H1 (cell line): ENCODE results near the gene R3HDM2. TPM values are rescaled to one million over a fixed set of nuclear protein-coding genes. Genes with fewer than 3 reads are reported as not detected.

Experiments
- CEBPB ChIP-seq: IDR thresholded peaks from 2 replicates; pipeline ENCODE4 v1.6.1; 2012; ENCODE audit warnings: low read depth, low read length
- CHD1 ChIP-seq: IDR thresholded peaks from 2 replicates; pipeline ENCODE4 v1.6.1; 2012; ENCODE audit warnings: low read depth, low read length, improper control_type of control experiment
- E2F6 ChIP-seq: IDR thresholded peaks from 2 replicates; pipeline ENCODE4 v1.6.1; 2012; ENCODE audit warnings: inconsistent platforms
- HDAC2 ChIP-seq, 2 experiments: fragments of 300-600 bp in 1 of 2; sonication (generic) in 1 of 2; IDR thresholded peaks; 2 replicates each; pipeline ENCODE4 v1.6.1; 2011 to 2012; ENCODE audit warnings: low read depth in 2 of 2, low read length in 2 of 2, mild to moderate bottlenecking in 2 of 2, moderate library complexity in 2 of 2, borderline replicate concordance in 1 of 2, inconsistent platforms in 1 of 2
- MAFK ChIP-seq: IDR thresholded peaks from 2 replicates; pipeline ENCODE4 v1.6.1; 2012; ENCODE audit warnings: low read depth, mild to moderate bottlenecking, improper control_type of control experiment, low read length
- RAD21 ChIP-seq, 2 experiments: IDR thresholded peaks in 1 of 2; conservative IDR thresholded peaks in 1 of 2; 2 replicates each; pipeline ENCODE4 v1.6.1; 2011; ENCODE audit warnings: low read depth in 2 of 2, low read length in 2 of 2, improper control_type of control experiment in 1 of 2, inconsistent platforms in 1 of 2, mild to moderate bottlenecking in 1 of 2, moderate library complexity in 1 of 2
- SP1 ChIP-seq: IDR thresholded peaks from 2 replicates; pipeline ENCODE4 v1.6.1; 2011; ENCODE audit warnings: low read depth, low read length
- TAF1 ChIP-seq: IDR thresholded peaks from 2 replicates; pipeline ENCODE4 v1.6.1; 2011; ENCODE audit warnings: mild to moderate bottlenecking, low read depth, low read length
- polyA plus RNA-seq, 7 experiments: library from polyadenylated mRNA; depleted of rRNA in 3 of 7; stranded (reverse) in 5 of 7; unstranded in 2 of 7; fragments of >200 nt in 5 of 7; fragments of 200-250 nt in 2 of 7; gene quantifications; 1 replicate in 5 of 7; 2 replicates in 1 of 7; 4 replicates in 1 of 7; pipeline versions ENCODE4 v1.2.1 to v1.2.3, GENCODE V29; 2011 to 2013; ENCODE audit warnings: missing spikeins in 2 of 7, mixed read lengths in 2 of 7
- total RNA-seq: library from RNA; stranded (reverse); fragmentation: NEBNext Ultra II Directional; extraction: Animal tissue kit (Norgen Biotek cat#: 25700); gene quantifications from 2 replicates; pipeline ENCODE4 v1.2.1, GENCODE V29; 2021

R3HDM2 gene
- total and polyA plus RNA-seq, 2 of the 8 experiments (the other 6 are each of a cell fraction or from before 2014, with no cell fraction given): 25.6 to 27.0 TPM

DNA sequence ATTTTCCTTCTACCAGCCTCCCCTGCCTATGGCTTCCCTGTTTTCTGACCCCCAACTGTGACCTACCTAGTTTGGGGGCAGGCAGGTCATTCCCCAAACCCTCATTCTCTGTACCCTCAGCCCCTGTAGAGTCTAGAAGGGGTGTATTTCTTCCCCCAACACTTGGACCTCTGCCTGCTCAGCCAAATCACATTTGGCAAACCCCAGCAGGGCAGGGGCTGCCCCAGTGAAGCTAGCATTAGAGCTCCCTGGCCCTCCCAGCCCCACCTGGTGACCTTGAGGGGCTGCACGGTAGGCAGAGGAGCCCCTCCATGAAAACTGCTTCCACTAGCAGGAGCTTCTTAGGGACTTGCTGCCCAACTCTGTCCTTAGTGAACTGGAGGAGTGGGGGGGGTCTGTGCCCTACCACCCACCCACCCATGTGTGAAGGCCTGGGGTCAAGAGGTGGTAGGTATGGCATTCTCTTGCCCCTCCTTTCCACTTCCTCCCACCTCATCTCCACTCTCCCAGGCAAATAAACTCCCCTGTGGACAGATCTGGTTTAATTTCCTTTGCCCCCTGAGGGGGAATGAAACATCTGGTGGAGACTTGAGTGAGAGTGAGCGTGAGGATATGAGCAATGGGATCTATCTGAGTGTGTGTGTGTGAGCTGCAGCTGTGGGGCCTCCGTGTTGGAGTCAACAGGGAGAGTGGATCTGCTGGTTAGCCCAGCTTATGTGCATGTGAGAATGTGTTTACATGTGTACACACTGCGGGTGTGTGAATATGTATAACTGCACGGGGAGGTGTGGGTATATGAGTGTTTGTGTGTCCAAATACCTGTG lies 212.6 kb downstream of the R3HDM2 start (continued):
- TF ChIP-seq RAD21 (IDR thresholded peaks at IDR 0.05 in 1 of 2, conservative IDR thresholded peaks at IDR 0.05 in 1 of 2; ENCODE audit: low read depth in 2 of 2, low read length in 2 of 2): no peak
- no peak for TF ChIP-seq SP1
- TF ChIP-seq HDAC2 (IDR thresholded peaks at IDR 0.05; ENCODE audit: borderline replicate concordance in 1 of 2, low read depth in 2 of 2, low read length in 2 of 2): no peak
- TF ChIP-seq E2F6: no peak
- no peak for TF ChIP-seq TAF1
- no peak for TF ChIP-seq CHD1
- TF ChIP-seq CEBPB: no peak
- no peak for TF ChIP-seq MAFK
